Mesenchymal stem cell (in vitro differentiated cells and primary cell): ENCODE measurements around the gene FBXO9.

Source experiments
- DNase-seq: peaks from one replicate; pipeline ENCODE4 v3.0.0-alpha.2; 2013
- H2AFZ ChIP-seq: one replicate; pipeline ENCODE4 v1.6.1; 2013; ENCODE audit warnings: low read depth, mild to moderate bottlenecking, control low read depth, inconsistent platforms, low read length, moderate library complexity
- H2AK5ac ChIP-seq: 2 replicates; pipeline ENCODE4 v1.6.1; 2013; ENCODE audit warnings: low read length, moderate library complexity, mild to moderate bottlenecking, inconsistent platforms; ENCODE audit not compliant: severe bottlenecking
- H2BK120ac ChIP-seq: one replicate; pipeline ENCODE4 v1.6.1; 2013; ENCODE audit warnings: low read depth, mild to moderate bottlenecking, inconsistent platforms, low read length, moderate library complexity
- H2BK12ac ChIP-seq, 2 experiments: one replicate each; pipeline ENCODE4 v1.6.1; 2013; ENCODE audit warnings: inconsistent platforms in 2 of 2, low read length in 2 of 2, mild to moderate bottlenecking in 2 of 2, moderate library complexity in 2 of 2, control low read depth in 1 of 2
- H2BK15ac ChIP-seq: one replicate; pipeline ENCODE4 v1.6.1; 2013; ENCODE audit warnings: mild to moderate bottlenecking, low read depth, inconsistent platforms; ENCODE audit not compliant: poor library complexity, severe bottlenecking
- H2BK5ac ChIP-seq: 2 replicates; pipeline ENCODE4 v1.6.1; 2013; ENCODE audit warnings: low read depth, mild to moderate bottlenecking, low read length, control low read depth, inconsistent platforms; ENCODE audit not compliant: poor library complexity, severe bottlenecking
- H3K14ac ChIP-seq, 2 experiments: one replicate each; pipeline ENCODE4 v1.6.1; 2013; ENCODE audit warnings: inconsistent platforms in 2 of 2, low read length in 2 of 2, control low read depth in 1 of 2, mild to moderate bottlenecking in 1 of 2, moderate library complexity in 1 of 2
- H3K18ac ChIP-seq, 2 experiments: one replicate each; pipeline ENCODE4 v1.6.1; 2013; ENCODE audit warnings: inconsistent platforms in 2 of 2, low read length in 2 of 2, control low read depth in 1 of 2, low read depth in 1 of 2, mild to moderate bottlenecking in 1 of 2
- H3K23ac ChIP-seq, 2 experiments: one replicate each; pipeline ENCODE4 v1.6.1; 2013; ENCODE audit warnings: inconsistent platforms in 2 of 2, low read length in 2 of 2, mild to moderate bottlenecking in 2 of 2, moderate library complexity in 2 of 2, control low read depth in 1 of 2
- H3K27ac ChIP-seq: 2 replicates; pipeline ENCODE4 v1.5.1; 2013; ENCODE audit warnings: mild to moderate bottlenecking, moderate library complexity, low read length, control low read depth, inconsistent platforms; ENCODE audit not compliant: poor library complexity, severe bottlenecking
- H3K27me3 ChIP-seq, 2 experiments: 2 replicates each; pipeline versions ENCODE4 v1.6.1 to v1.7.0; 2013; ENCODE audit warnings: low read length in 2 of 2, mild to moderate bottlenecking in 2 of 2, moderate library complexity in 2 of 2, control low read depth in 1 of 2, inconsistent platforms in 1 of 2; ENCODE audit not compliant: control insufficient read depth in 1 of 2, insufficient read depth in 1 of 2
- H3K36me3 ChIP-seq, 2 experiments: 2 replicates each; pipeline versions ENCODE4 v1.6.1 to v1.7.0; 2013; ENCODE audit warnings: low read length in 2 of 2, control low read depth in 1 of 2, inconsistent platforms in 1 of 2, low read depth in 1 of 2, mild to moderate bottlenecking in 1 of 2; ENCODE audit not compliant: insufficient read depth in 2 of 2, control insufficient read depth in 1 of 2
- H3K4ac ChIP-seq, 2 experiments: one replicate each; pipeline ENCODE4 v1.6.1; 2013; ENCODE audit warnings: inconsistent platforms in 2 of 2, low read length in 2 of 2, mild to moderate bottlenecking in 2 of 2, moderate library complexity in 2 of 2, control low read depth in 1 of 2, low read depth in 1 of 2
- H3K4me1 ChIP-seq: 2 replicates; pipeline ENCODE4 v1.6.1; 2013; ENCODE audit warnings: low read depth, low read length, control low read depth; ENCODE audit not compliant: control insufficient read depth, insufficient read depth
- H3K4me2 ChIP-seq: 2 replicates; pipeline ENCODE4 v1.6.1; 2013; ENCODE audit warnings: low read length, mild to moderate bottlenecking, inconsistent platforms; ENCODE audit not compliant: poor library complexity, severe bottlenecking
- H3K4me3 ChIP-seq, 2 experiments: 2 replicates each; pipeline versions ENCODE4 v1.5.1 to v1.7.0; 2013; ENCODE audit warnings: low read length in 2 of 2, mild to moderate bottlenecking in 2 of 2, control low read depth in 1 of 2, low read depth in 1 of 2; ENCODE audit not compliant: insufficient read depth in 1 of 2
- H3K79me1 ChIP-seq: replicated peaks from 2 replicates; pipeline ENCODE4 v1.6.1; 2013; ENCODE audit warnings: mild to moderate bottlenecking, control low read depth, low read length, inconsistent platforms; ENCODE audit not compliant: poor library complexity, severe bottlenecking
- H3K9ac ChIP-seq: 2 replicates; pipeline ENCODE4 v1.7.0; 2013; ENCODE audit warnings: mild to moderate bottlenecking, low read length, moderate library complexity
- H3K9me3 ChIP-seq: 2 replicates; pipeline ENCODE4 v1.7.0; 2013; ENCODE audit warnings: mild to moderate bottlenecking, low read length; ENCODE audit not compliant: control insufficient read depth
- H4K8ac ChIP-seq: one replicate; pipeline ENCODE4 v1.6.1; 2013; ENCODE audit warnings: inconsistent platforms, mild to moderate bottlenecking, low read length, moderate library complexity
- H4K91ac ChIP-seq: one replicate; pipeline ENCODE4 v1.6.1; 2013; ENCODE audit warnings: mild to moderate bottlenecking, low read length, inconsistent platforms
- WGBS: methylation state at CpG from one replicate; pipeline ENCODE4 v1.1.7; 2013; ENCODE audit warnings: mixed read lengths; 5-methylcytosine and 5-hydroxymethylcytosine counted together

FBXO9 gene

DNA sequence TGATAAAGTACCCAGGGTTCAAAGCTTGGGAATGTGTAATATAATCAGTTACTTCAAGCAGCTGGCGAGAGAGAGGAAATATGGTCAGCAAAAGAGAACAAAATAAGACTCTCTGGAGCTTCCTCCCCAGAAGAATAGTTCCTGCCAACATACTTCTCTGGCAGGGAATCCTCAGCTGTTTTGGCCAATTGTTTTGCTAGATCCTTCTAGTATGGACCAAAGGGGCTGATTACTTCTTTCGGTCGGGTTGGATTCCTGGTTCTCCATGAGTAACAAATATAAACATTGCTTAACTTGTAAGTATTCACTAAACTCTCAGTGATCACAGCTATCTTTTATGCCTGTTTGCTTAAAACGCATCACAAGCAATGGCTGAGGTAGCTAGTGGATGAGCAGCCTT, 31.4 kb upstream of the FBXO9 start:
- no peak overlapping the region for H3K4me3 ChIP-seq
- DNase-seq, result peak; percentile 81
- H4K91ac ChIP-seq, result no peak overlapping the region
- no peak overlapping the region for H2AK5ac ChIP-seq
- no peak overlapping the region for H3K23ac ChIP-seq
- H2BK5ac ChIP-seq, result no peak overlapping the region
- H3K27me3 ChIP-seq, result no peaks in the 10 kb centered on the region
- H3K79me1 ChIP-seq, result peaks cover 7% of the 10 kb centered on the region
- peak overlapping the region; percentile 68 for H3K27ac ChIP-seq
- no peaks in the 10 kb centered on the region for H3K9me3 ChIP-seq
- H2BK12ac ChIP-seq, result no peak overlapping the region
- peak overlapping the region; percentile 40 for H3K9ac ChIP-seq
- no peak overlapping the region for H3K18ac ChIP-seq
- no peak overlapping the region for H2BK120ac ChIP-seq
- peaks cover 2% of the 10 kb centered on the region for H3K4me1 ChIP-seq
- no peak overlapping the region for H3K4ac ChIP-seq
- 81% methylated on average over 1 of the region's 4 CpGs for WGBS
- H4K8ac ChIP-seq, result no peak overlapping the region
- H3K36me3 ChIP-seq, result peaks cover 9 to 64% of the 10 kb centered on the region in 2 experiments
- no peak overlapping the region for H2BK15ac ChIP-seq
- H3K14ac ChIP-seq, result no peak overlapping the region
- no peak overlapping the region for H3K4me2 ChIP-seq
- no peak overlapping the region for H2AFZ ChIP-seq

- peak overlapping the region in 1 of 2 experiments; percentile 76 for H3K4ac ChIP-seq
- H3K36me3 ChIP-seq, result peaks cover 14 to 64% of the 10 kb centered on the region in 2 experiments
- peaks cover 5% of the 10 kb centered on the region for H3K4me1 ChIP-seq
- H4K8ac ChIP-seq, result peak overlapping the region; percentile 94
- H3K9ac ChIP-seq, result no peak overlapping the region
- peak overlapping the region in 1 of 2 experiments; percentile 56 for H3K14ac ChIP-seq
- peak overlapping the region; percentile 89 for H4K91ac ChIP-seq
- no peaks in the 10 kb centered on the region for H3K27me3 ChIP-seq
- H2BK12ac ChIP-seq, result peak overlapping the region; percentile 78 to 85
- no peak overlapping the region for H2BK5ac ChIP-seq
- no peak overlapping the region for H2AFZ ChIP-seq
- WGBS, result 52% methylated on average over 6 of the region's 8 CpGs
- DNase-seq, result peak; percentile 67
- H3K4me3 ChIP-seq, result no peak overlapping the region
- no peak overlapping the region for H2AK5ac ChIP-seq
- H2BK120ac ChIP-seq, result peak overlapping the region; percentile 39
- no peak overlapping the region for H3K4me2 ChIP-seq
- no peaks in the 10 kb centered on the region for H3K9me3 ChIP-seq
- H3K27ac ChIP-seq, result no peak overlapping the region
- peak overlapping the region; percentile 3 to 84 for H3K18ac ChIP-seq
- peaks cover 17% of the 10 kb centered on the region for H3K79me1 ChIP-seq
- H3K23ac ChIP-seq, result no peak overlapping the region
- H2BK15ac ChIP-seq, result peak overlapping the region; percentile 77
Observed at GRCh38 chr6:53035549-53036213, 29.5 kb upstream of the FBXO9 start.

- Histone ChIP-seq H3K18ac (no peak overlapping the region), H2BK15ac (no peak overlapping the region), H3K79me1 (peaks cover 17% of the 10 kb centered on the region), H3K4ac (no peak overlapping the region), H3K36me3 (peaks cover 14 to 55% of the 10 kb centered on the region in 2 experiments), H3K23ac (no peak overlapping the region), H3K14ac (no peak overlapping the region), H3K27me3 (no peaks in the 10 kb centered on the region), H3K4me2 (no peak overlapping the region), H3K9me3 (no peaks in the 10 kb centered on the region), H3K27ac (no peak overlapping the region), H2BK120ac (no peak overlapping the region), H2AFZ (no peak overlapping the region), H4K91ac (no peak overlapping the region), H3K4me1 (peaks cover 10% of the 10 kb centered on the region), H3K4me3 (no peak overlapping the region), H2BK12ac (no peak overlapping the region), H2AK5ac (no peak overlapping the region), H2BK5ac (no peak overlapping the region), H3K9ac (no peak overlapping the region), H4K8ac (no peak overlapping the region)
- WGBS, result no CpG with 5 or more reads among the region's 1 CpG
- DNase-seq, result peak; percentile 21
Observed at GRCh38 chr6:53038141-53038540, 27.1 kb upstream of the FBXO9 start.

GRCh38 chr6:53038596-53038995, 26.6 kb upstream of the FBXO9 start:
- Histone ChIP-seq H2BK120ac (no peak overlapping the region), H3K14ac (no peak overlapping the region), H3K27ac (no peak overlapping the region), H3K9ac (no peak overlapping the region), H3K79me1 (peaks cover 17% of the 10 kb centered on the region), H3K4me2 (no peak overlapping the region), H3K4me1 (peaks cover 10% of the 10 kb centered on the region), H3K4ac (no peak overlapping the region), H2BK15ac (no peak overlapping the region), H3K4me3 (no peak overlapping the region), H4K91ac (no peak overlapping the region), H2AK5ac (no peak overlapping the region), H3K18ac (no peak overlapping the region), H2BK5ac (no peak overlapping the region), H3K36me3 (peaks cover 14 to 55% of the 10 kb centered on the region in 2 experiments), H3K27me3 (no peaks in the 10 kb centered on the region), H3K9me3 (no peaks in the 10 kb centered on the region), H3K23ac (no peak overlapping the region), H4K8ac (no peak overlapping the region), H2BK12ac (no peak overlapping the region), H2AFZ (no peak overlapping the region)
- DNase-seq, result no peak
